HG03097 (cell line): ENCODE data around the gene LRRC49.
"Not testable (repeated sequence)": the region's sequence is repeated elsewhere in the genome, so short reads cannot be mapped to it uniquely, and the experiment has no call there.

ENCODE experiments used
- ATAC-seq: cut with Tn5 transposase; IDR thresholded peaks from one replicate; pipeline ENCODE4 v1.9.1; 2021; ENCODE audit not compliant: unreplicated experiment, low FRiP score

LRRC49 gene

DNA sequence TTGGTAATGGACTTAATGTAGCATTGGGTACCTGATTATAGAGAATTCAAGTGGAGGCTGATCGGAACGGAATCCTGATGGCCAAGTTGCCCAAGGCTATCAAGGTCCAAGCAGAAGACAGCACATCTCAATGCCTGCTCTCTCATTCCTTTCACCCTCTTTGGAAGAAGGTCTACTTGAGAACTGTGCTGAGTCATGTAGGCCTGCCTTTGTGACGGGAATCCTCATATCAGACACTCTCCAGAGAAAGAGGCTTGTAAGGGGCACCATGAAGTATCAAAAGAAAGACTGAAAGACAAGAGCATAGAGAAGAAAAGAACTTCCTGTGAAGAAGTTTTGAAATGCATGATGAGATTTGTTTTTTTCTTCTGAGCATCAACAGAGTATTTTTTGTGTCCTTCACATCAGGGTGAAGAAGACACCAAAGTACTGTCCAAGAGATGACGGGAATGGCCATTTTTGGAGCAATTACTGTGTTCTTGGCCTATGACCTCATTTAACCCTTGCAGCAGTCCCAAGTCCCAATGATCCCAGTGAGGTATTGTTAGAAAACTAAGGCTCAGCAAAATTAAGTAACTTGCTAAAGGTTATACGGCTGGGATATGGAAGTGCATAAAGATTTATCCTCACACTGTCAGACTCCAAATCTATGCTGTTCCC, 25.5 kb upstream of the LRRC49 start:
- ATAC-seq = no peak

DNA sequence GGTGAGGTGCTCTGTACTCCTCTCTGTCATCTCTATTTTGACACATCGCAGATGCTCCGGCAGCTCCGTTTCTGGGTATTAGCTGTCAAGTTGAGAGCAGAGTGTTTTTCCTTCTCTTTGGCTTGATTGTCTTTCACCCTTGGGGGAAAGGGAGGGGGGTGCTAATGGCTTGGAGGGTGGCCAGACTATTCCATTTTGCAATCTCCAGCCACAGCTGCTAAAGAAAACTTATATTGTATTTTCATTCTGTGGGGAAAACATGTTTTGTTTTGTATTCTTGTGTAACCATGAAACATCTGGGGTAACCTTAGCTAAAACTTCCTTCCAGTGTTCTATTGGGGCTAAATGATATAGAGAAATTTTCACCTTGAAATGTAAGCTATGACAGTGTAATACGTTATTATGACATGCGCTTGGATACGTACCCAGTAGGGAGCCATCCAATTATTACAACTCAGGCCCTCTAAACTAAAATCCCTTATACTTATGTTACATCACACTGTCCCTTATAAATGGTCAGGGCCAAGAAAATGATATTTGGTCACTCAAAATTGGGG, 24.6 kb upstream of the LRRC49 start:
- ATAC-seq = no peak

GRCh38 chr15:70869346-70869745, 23.3 kb upstream of the LRRC49 start:
- ATAC-seq = no peak

- ATAC-seq = no peak
These were observed 22.6 kb upstream of the LRRC49 start for GRCh38 chr15:70870051-70870450.

DNA sequence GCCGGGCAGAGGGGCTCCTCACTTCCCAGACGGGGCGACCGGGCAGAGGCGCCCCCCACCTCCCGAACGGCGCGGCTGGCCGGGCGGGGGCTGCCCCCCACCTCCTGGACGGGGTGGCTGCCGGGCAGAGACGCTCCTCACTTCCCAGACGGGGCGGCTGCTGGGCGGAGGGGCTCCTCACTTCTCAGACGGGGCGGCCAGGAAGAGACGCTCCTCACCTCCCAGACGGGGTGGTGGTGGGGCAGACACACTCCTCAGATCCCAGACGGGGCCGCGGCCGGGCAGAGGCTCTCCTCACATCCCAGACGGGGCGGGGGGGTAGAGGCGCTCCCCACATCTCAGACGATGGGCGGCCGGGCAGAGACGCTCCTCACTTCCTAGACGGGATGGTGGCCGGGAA, 21.1 kb upstream of the LRRC49 start:
- not testable (repeated sequence) for ATAC-seq

GRCh38 chr15:70873232-70874054, 19.2 kb upstream of the LRRC49 start:
- no peak for ATAC-seq

DNA sequence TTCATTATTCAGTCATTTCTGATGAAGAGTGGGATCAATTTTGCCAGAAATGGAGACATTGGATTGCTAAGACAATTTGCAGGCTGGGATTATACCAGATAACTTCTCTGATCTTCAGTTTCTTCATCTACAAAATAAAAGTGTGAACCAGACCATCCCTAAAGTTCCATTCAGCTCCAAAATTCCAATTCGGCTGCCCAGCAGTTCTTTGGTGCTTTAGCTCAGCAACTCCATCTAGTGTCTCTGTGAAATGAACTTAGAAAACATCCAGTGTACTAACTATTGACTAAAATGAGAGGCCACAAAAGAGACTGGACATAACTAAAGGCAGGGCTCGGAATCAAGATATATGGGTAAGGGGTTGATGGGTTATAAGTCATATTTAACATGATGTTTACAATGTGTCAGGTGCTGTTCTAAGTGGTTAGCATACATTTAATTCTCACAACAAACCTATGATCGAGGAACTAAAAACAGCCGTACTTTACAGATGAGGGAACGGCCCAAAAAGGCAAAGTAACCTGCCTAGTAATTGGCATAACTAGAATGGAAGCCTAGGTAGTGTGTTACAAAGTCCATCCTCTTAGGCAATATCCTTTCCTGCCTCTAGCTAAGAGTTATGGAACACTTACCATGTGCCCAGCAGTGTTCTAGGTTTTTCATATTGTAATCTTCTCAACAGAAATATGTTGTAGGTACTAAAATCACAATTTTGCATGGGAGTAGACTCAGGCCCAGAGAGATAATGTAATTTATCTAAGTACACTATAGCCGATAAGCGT, 17.4 kb upstream of the LRRC49 start:
- ATAC-seq = no peak

GRCh38 chr15:70876011-70876410, 16.6 kb upstream of the LRRC49 start:
- no peak for ATAC-seq

DNA sequence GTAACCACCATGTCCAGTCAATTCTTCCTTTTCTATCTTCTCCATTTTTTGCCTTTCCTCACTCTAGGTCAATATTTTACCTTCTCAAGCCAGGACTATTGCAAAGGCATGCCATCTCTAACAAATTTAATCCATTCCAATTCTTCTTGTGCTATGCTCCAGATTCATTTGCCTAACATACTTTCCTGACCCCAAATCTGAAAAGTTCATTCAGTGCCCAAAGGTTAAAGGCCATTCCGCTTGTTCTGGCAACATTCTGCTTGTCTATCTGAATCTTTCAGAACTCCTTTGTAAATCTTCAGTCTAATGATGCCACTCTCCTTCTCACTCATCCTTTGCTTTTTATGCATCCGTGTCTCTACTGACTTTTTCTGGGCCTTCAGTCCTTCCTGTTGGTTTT, 15.9 kb upstream of the LRRC49 start:
- ATAC-seq = no peak

GRCh38 chr15:70879401-70879800, 13.2 kb upstream of the LRRC49 start:
- no peak for ATAC-seq

DNA sequence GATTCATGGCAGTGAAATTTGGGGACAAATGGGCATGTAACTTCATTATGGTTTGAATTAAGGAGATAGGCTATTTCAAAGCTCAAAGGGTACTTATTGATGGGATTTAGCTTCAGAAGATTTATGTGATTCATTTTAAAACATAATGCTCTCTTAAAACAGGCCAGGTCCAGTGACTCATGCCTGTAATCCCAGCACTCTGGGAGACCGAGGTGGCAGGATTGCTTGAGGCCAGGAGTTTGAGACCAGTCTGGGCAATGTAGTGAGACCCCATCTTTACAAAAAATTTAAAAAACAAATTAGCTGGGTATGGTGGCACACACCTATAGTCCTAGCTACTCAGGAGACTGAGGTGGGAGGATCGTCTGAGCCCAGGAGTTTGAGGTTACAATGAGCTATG, 11.8 kb upstream of the LRRC49 start:
- ATAC-seq = no peak

DNA sequence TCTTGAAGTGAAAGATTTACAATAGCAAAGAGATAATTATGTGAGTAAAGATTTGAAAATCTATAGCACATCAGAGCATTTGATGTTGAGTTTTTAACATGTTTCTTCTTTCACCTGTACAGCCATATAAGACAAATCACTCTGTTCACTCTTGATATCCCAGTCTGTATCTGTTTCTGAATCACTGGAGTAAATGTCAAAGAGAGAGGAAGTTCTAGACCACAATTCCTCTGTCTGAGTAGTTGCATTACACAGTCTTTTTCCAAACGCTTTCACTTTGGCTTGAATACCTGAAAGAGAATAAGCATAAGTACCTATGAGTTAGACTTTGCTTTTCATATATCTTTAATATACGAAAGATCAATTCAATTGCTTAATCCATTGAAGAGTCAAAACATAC, 10.3 kb upstream of the LRRC49 start:
- ATAC-seq = no peak

- no peak for ATAC-seq
These were observed 410 bp downstream of the LRRC49 start for GRCh38 chr15:70892912-70893560.

GRCh38 chr15:70902107-70902506, 9.5 kb downstream of the LRRC49 start:
- no peak for ATAC-seq

GRCh38 chr15:70906842-70907241, 14.2 kb downstream of the LRRC49 start:
- ATAC-seq = no peak

- no peak for ATAC-seq
These were observed 15.3 kb downstream of the LRRC49 start for GRCh38 chr15:70907784-70908471.

DNA sequence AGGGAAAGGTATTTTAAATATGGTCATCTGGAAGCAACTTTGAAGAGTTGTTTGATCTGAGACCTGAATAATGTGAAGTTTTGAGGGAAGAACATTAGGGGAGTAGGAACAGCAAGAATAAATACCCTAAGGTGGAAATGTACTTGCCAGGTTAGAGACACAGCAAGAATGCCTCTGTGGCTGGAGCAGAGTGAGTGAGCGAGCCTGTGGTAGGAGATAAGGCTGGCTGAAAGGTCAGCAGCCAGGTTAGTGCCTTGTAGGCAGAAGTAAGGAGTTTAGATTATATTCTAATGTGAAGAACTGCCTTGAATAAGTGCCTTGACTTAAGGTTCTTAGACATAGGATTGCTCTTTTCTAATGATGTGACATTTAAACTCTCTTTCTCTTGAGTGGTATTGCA, 18.3 kb downstream of the LRRC49 start:
- ATAC-seq = no peak

- no peak for ATAC-seq
These were observed 19.6 kb downstream of the LRRC49 start for GRCh38 chr15:70912187-70912586.

- no peak for ATAC-seq
These were observed 23.9 kb downstream of the LRRC49 start for GRCh38 chr15:70916531-70916930.

- no peak for ATAC-seq
These were observed 25.3 kb downstream of the LRRC49 start for GRCh38 chr15:70917955-70918354.
